HG03196 (cell line): ENCODE results near the gene OR7C2.

Experiments
- ATAC-seq: cut with Tn5 transposase; IDR thresholded peaks from one replicate; pipeline ENCODE4 v1.9.1; 2021; ENCODE audit not compliant: unreplicated experiment

Gene OR7C2

GRCh38 chr19:14978161-14978776 is 37.0 kb downstream of the OR7C2 start:
- no peak for ATAC-seq

- ATAC-seq = no peak
These were observed 38.4 kb downstream of the OR7C2 start, which contains the start of gene SLC1A6 for GRCh38 chr19:14979476-14980255. SLC1A6 (minus strand) TSS chr19:14979864; CDS start chr19:14972910, 6,954 bp downstream.

DNA sequence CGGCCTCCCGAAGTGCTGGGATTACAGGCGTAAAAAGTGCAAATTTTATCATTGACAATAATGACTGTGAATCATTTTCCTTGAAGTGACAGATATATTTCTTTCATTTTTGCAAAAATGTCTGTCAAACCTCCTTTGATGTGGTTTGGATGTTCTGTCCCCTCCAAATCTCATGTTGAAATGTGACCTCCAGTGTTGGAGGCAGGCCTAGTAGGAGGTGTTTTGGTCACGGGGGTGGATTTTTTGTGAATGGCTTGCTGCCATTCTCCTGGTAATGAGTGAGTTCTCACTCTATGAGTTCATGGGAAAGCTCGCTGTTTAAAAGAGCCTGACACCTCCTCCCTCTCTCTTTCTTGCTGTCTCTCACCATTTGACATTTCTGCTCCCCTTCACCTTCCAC is 43.8 kb downstream of the OR7C2 start:
- no peak for ATAC-seq
